CD4-positive, alpha-beta memory T cell (primary cell): ENCODE results near the gene OAF. TPM values are rescaled to one million over a fixed set of nuclear protein-coding genes. Genes with fewer than 3 reads are reported as not detected.

Experiments
- CTCF ChIA-PET: fragments of 350-600 bp; sonication (Branson Sonifier 250); formaldehyde crosslinking; loops from one replicate; lab custom pipeline; 2021; ENCODE audit warnings: inconsistent platforms; ENCODE audit not compliant: partially characterized antibody; lab: Charles Lee
- POLR2A ChIA-PET: fragments of 350-600 bp; sonication (Branson Sonifier 250); formaldehyde crosslinking; loops from one replicate; lab custom pipeline; 2021; ENCODE audit not compliant: partially characterized antibody; lab: Charles Lee
- DNase-seq, 5 donors: peaks; one replicate each; pipeline versions ENCODE4 v3.0.0 to v3.0.0-alpha.2; 2020 to 2022; ENCODE audit warnings: mixed read lengths in 1 of 5
- H3K27ac ChIP-seq: one replicate; pipeline ENCODE4 v1.7.0; 2013; ENCODE audit warnings: low read depth, low read length
- H3K27me3 ChIP-seq: 2 replicates; pipeline ENCODE4 v1.7.0; 2013; ENCODE audit warnings: mild to moderate bottlenecking, low read length, moderate library complexity; ENCODE audit not compliant: insufficient read depth
- H3K36me3 ChIP-seq: 2 replicates; pipeline ENCODE4 v1.7.0; 2013; ENCODE audit warnings: mild to moderate bottlenecking, low read length, moderate library complexity; ENCODE audit not compliant: insufficient read depth
- H3K4me1 ChIP-seq: 2 replicates; pipeline ENCODE4 v1.7.0; 2013; ENCODE audit warnings: mild to moderate bottlenecking, low read length, moderate library complexity; ENCODE audit not compliant: insufficient read depth
- H3K4me3 ChIP-seq, 2 donors: one replicate each; pipeline ENCODE4 v1.7.0; 2013; ENCODE audit warnings: low read length in 2 of 2, mild to moderate bottlenecking in 1 of 2
- H3K9me3 ChIP-seq, 2 donors: one replicate each; pipeline ENCODE4 v1.7.0; 2013; ENCODE audit warnings: low read length in 2 of 2, control low read depth in 1 of 2; ENCODE audit not compliant: control insufficient read depth in 1 of 2
- H3K27ac Mint-ChIP-seq, 7 donors: one replicate each; pipeline ENCODE4 v1.8.0; 2020 to 2021; ENCODE audit warnings: mixed read lengths in 7 of 7, mild to moderate bottlenecking in 6 of 7, inconsistent platforms in 3 of 7, moderate library complexity in 3 of 7
- H3K27me3 Mint-ChIP-seq, 2 donors: one replicate each; pipeline ENCODE4 v1.8.0; 2020 to 2021; ENCODE audit warnings: mixed read lengths in 2 of 2
- H3K36me3 Mint-ChIP-seq, 2 donors: one replicate each; pipeline ENCODE4 v1.8.0; 2020 to 2021; ENCODE audit warnings: mixed read lengths in 2 of 2, inconsistent platforms in 1 of 2, mild to moderate bottlenecking in 1 of 2
- H3K4me1 Mint-ChIP-seq, 4 donors: one replicate each; pipeline ENCODE4 v1.8.0; 2020 to 2021; ENCODE audit warnings: mixed read lengths in 4 of 4, mild to moderate bottlenecking in 1 of 4
- H3K4me3 Mint-ChIP-seq, 8 donors: one replicate each; pipeline ENCODE4 v1.8.0; 2020 to 2021; ENCODE audit warnings: mixed read lengths in 8 of 8, mild to moderate bottlenecking in 7 of 8, moderate library complexity in 6 of 8, inconsistent platforms in 3 of 8
- H3K9me3 Mint-ChIP-seq, 8 donors: one replicate each; pipeline ENCODE4 v1.8.0; 2020 to 2021; ENCODE audit warnings: mixed read lengths in 8 of 8, mild to moderate bottlenecking in 5 of 8, inconsistent platforms in 3 of 8, moderate library complexity in 1 of 8
- intact Hi-C: fragments of 100-400 bp; cut with micrococcal nuclease; formaldehyde crosslinking; loops from one replicate; pipeline ENCODE4 v1.15.1; 2023
- polyA plus RNA-seq, 2 donors: library from polyadenylated mRNA; unstranded; fragments of 300-500 nt; fragmentation: Illumina TruSeq; gene quantifications; one replicate each; pipeline ENCODE4 v1.2.3, GENCODE V29; 2021
- total RNA-seq, 2 experiments: library from RNA; stranded (reverse); gene quantifications; one replicate each; pipeline ENCODE4 v1.2.3, GENCODE V29; 2021

The OAF gene
- total and polyA plus RNA-seq, 4 experiments from 2014 or later, result 1.3 to 2.6 (median 1.7) TPM

- H3K27ac Mint-ChIP-seq, result no peak overlapping the region
These were observed 13.5 kb downstream of the OAF start for GRCh38 chr11:120224361-120224760.

GRCh38 chr11:120224972-120225909 lies 14.4 kb downstream of the OAF start:
- H3K4me1 Mint-ChIP-seq, result peaks cover 0 to 2% (median 0%) of the 10 kb centered on the region in 4 donors
- CTCF ChIA-PET, result interaction anchor here (1.2 kb wide), 1 partner anchor 11 kb away, joined by 6 read pairs; no protein-coding TSS in a partner anchor
- DNase-seq, result no peak
- no peak overlapping the region for H3K4me3 Mint-ChIP-seq
- Histone ChIP-seq H3K27me3 (no peaks in the 10 kb centered on the region), H3K4me1 (no peaks in the 10 kb centered on the region), H3K36me3 (no peaks in the 10 kb centered on the region), H3K27ac (no peak overlapping the region), H3K4me3 (no peak overlapping the region), H3K9me3 (no peaks in the 10 kb centered on the region)
- H3K36me3 Mint-ChIP-seq, result no peaks in the 10 kb centered on the region
- intact Hi-C loops, result no loop called here
- POLR2A ChIA-PET, result no interaction called here
- peaks cover 0 to 25% of the 10 kb centered on the region in 2 donors for H3K27me3 Mint-ChIP-seq
- H3K27ac Mint-ChIP-seq, result peak overlapping the region in 1 of 7 donors; percentile 12
- H3K9me3 Mint-ChIP-seq, result peaks cover 0 to 3% (median 0%) of the 10 kb centered on the region in 8 donors

More at GRCh38 chr11:120224361-120224760, 13.5 kb downstream of the OAF start:
- Histone ChIP-seq H3K36me3 (no peaks in the 10 kb centered on the region), H3K27ac (no peak overlapping the region), H3K4me1 (no peaks in the 10 kb centered on the region), H3K27me3 (no peaks in the 10 kb centered on the region), H3K9me3 (no peaks in the 10 kb centered on the region), H3K4me3 (no peak overlapping the region)
- Mint-ChIP-seq H3K27me3 (peaks cover 0 to 20% of the 10 kb centered on the region in 2 donors), H3K9me3 (peaks cover 0 to 3% (median 0%) of the 10 kb centered on the region in 8 donors), H3K4me3 (no peak overlapping the region), H3K36me3 (no peaks in the 10 kb centered on the region), H3K4me1 (peaks cover 0 to 2% (median 0%) of the 10 kb centered on the region in 4 donors)
- ChIA-PET POLR2A (no interaction called here), CTCF (no interaction called here)
- intact Hi-C loops, result no loop called here
- DNase-seq, result no peak

GRCh38 chr11:120226242-120226641 lies 15.4 kb downstream of the OAF start:
- no peak overlapping the region for H3K27ac Mint-ChIP-seq
- no peak overlapping the region for H3K4me3 ChIP-seq
- ChIA-PET CTCF (interaction anchor here (0.9 to 1.2 kb wide), 2 partner anchors 10 to 55 kb away, joined by 5 to 6 read pairs; no protein-coding TSS in a partner anchor), POLR2A (no interaction called here)
- H3K4me3 Mint-ChIP-seq, result no peak overlapping the region
- H3K27me3 Mint-ChIP-seq, result peaks cover 0 to 26% of the 10 kb centered on the region in 2 donors
- H3K9me3 ChIP-seq, result no peaks in the 10 kb centered on the region
- no peaks in the 10 kb centered on the region for H3K27me3 ChIP-seq
- no peaks in the 10 kb centered on the region for H3K36me3 Mint-ChIP-seq
- H3K9me3 Mint-ChIP-seq, result peaks cover 0 to 3% (median 0%) of the 10 kb centered on the region in 8 donors
- no peaks in the 10 kb centered on the region for H3K4me1 ChIP-seq
- H3K4me1 Mint-ChIP-seq, result peaks cover 0 to 2% (median 0%) of the 10 kb centered on the region in 4 donors
- no peak for DNase-seq
- no peaks in the 10 kb centered on the region for H3K36me3 ChIP-seq
- intact Hi-C loops, result no loop called here
- no peak overlapping the region for H3K27ac ChIP-seq

GRCh38 chr11:120226714-120227113 lies 15.9 kb downstream of the OAF start:
- H3K4me3 Mint-ChIP-seq, result no peak overlapping the region
- Histone ChIP-seq H3K36me3 (no peaks in the 10 kb centered on the region), H3K4me3 (no peak overlapping the region), H3K4me1 (no peaks in the 10 kb centered on the region), H3K9me3 (no peaks in the 10 kb centered on the region), H3K27me3 (no peaks in the 10 kb centered on the region), H3K27ac (no peak overlapping the region)
- H3K27ac Mint-ChIP-seq, result no peak overlapping the region
- peaks cover 0 to 2% (median 0%) of the 10 kb centered on the region in 4 donors for H3K4me1 Mint-ChIP-seq
- POLR2A ChIA-PET, result no interaction called here
- CTCF ChIA-PET, result interaction anchor here (0.9 to 1.2 kb wide), 2 partner anchors 9 to 56 kb away, joined by 5 to 6 read pairs; no protein-coding TSS in a partner anchor
- no peak for DNase-seq
- H3K9me3 Mint-ChIP-seq, result peaks cover 0 to 3% (median 0%) of the 10 kb centered on the region in 8 donors
- intact Hi-C loops, result no loop called here
- H3K27me3 Mint-ChIP-seq, result peaks cover 2 to 26% of the 10 kb centered on the region in 2 donors
- H3K36me3 Mint-ChIP-seq, result no peaks in the 10 kb centered on the region

GRCh38 chr11:120227228-120227852 lies 16.5 kb downstream of the OAF start:
- Histone ChIP-seq H3K9me3 (no peaks in the 10 kb centered on the region), H3K4me3 (no peak overlapping the region), H3K27me3 (no peaks in the 10 kb centered on the region), H3K36me3 (no peaks in the 10 kb centered on the region), H3K27ac (no peak overlapping the region), H3K4me1 (no peaks in the 10 kb centered on the region)
- H3K9me3 Mint-ChIP-seq, result peaks cover 0 to 3% (median 0%) of the 10 kb centered on the region in 8 donors
- no peak for DNase-seq
- H3K27ac Mint-ChIP-seq, result no peak overlapping the region
- intact Hi-C loops, result no loop called here
- peaks cover 0 to 2% (median 0%) of the 10 kb centered on the region in 4 donors for H3K4me1 Mint-ChIP-seq
- ChIA-PET POLR2A (no interaction called here), CTCF (no interaction called here)
- no peak overlapping the region for H3K4me3 Mint-ChIP-seq
- H3K27me3 Mint-ChIP-seq, result peaks cover 3 to 26% of the 10 kb centered on the region in 2 donors
- no peaks in the 10 kb centered on the region for H3K36me3 Mint-ChIP-seq

DNA sequence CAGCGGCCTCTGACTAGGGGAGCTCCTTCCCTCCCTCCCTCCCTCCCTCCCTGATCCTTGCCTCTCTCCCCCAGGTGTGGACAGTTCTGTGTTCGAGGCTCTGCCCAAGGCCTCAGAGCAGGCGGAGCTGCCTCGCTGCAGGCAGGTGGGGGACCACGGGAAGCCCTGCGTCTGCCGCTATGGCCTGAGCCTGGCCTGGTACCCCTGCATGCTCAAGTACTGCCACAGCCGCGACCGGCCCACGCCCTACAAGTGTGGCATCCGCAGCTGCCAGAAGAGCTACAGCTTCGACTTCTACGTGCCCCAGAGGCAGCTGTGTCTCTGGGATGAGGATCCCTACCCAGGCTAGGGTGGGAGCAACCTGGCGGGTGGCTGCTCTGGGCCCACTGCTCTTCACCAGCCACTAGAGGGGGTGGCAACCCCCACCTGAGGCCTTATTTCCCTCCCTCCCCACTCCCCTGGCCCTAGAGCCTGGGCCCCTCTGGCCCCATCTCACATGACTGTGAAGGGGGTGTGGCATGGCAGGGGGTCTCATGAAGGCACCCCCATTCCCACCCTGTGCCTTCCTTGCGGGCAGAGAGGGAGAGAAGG lies 18.1 kb downstream of the OAF start:
- Mint-ChIP-seq H3K36me3 (no peaks in the 10 kb centered on the region), H3K4me3 (no peak overlapping the region), H3K27me3 (peaks cover 7 to 23% of the 10 kb centered on the region in 2 donors), H3K27ac (no peak overlapping the region), H3K9me3 (peaks cover 0 to 2% (median 0%) of the 10 kb centered on the region in 8 donors), H3K4me1 (peaks cover 0 to 2% (median 0%) of the 10 kb centered on the region in 4 donors)
- Histone ChIP-seq H3K36me3 (no peaks in the 10 kb centered on the region), H3K27me3 (no peaks in the 10 kb centered on the region), H3K27ac (no peak overlapping the region), H3K4me1 (no peaks in the 10 kb centered on the region), H3K9me3 (no peaks in the 10 kb centered on the region), H3K4me3 (no peak overlapping the region)
- no peak for DNase-seq
- intact Hi-C loops, result no loop called here
- ChIA-PET CTCF (interaction anchor here (1.4 to 2.4 kb wide), 3 partner anchors 51 to 74 kb away, joined by 3 to 12 read pairs (median 9); no protein-coding TSS in a partner anchor), POLR2A (interaction anchor here (1.0 kb wide), 1 partner anchor 60 kb away, joined by 3 read pairs; no protein-coding TSS in a partner anchor)
